Natural killer cell (primary cell): ENCODE results near the gene PRX. TPM values are rescaled to one million over a fixed set of nuclear protein-coding genes. Genes with fewer than 3 reads are reported as not detected.

ENCODE experiments used
- ATAC-seq, 3 donors: fragments of 150-1000 bp in 2 of 3; fragments of 200-7000 bp in 1 of 3; cut with Tn5 transposase; 1 replicate in 1 of 3; 2 replicates in 2 of 3; pipeline ENCODE4 v1.10.0; 2021; ENCODE audit warnings: mild to moderate bottlenecking in 2 of 3, moderate library complexity in 2 of 3
- DNase-seq, 2 donors: peaks; one replicate each; pipeline versions ENCODE4 v3.0.0 to v3.0.0-alpha.2; 2013 to 2021; ENCODE audit warnings: mixed read lengths in 1 of 2
- H3K27ac ChIP-seq: one replicate; pipeline ENCODE4 v1.5.1; 2013; ENCODE audit warnings: mild to moderate bottlenecking, low read length
- H3K27me3 ChIP-seq: one replicate; pipeline ENCODE4 v1.6.1; 2013; ENCODE audit warnings: low read length; ENCODE audit not compliant: control insufficient read depth, insufficient read depth
- H3K36me3 ChIP-seq: one replicate; pipeline ENCODE4 v1.6.1; 2013; ENCODE audit warnings: low read length; ENCODE audit not compliant: control insufficient read depth, insufficient read depth
- H3K4me1 ChIP-seq: one replicate; pipeline ENCODE4 v1.6.1; 2013; ENCODE audit warnings: low read length; ENCODE audit not compliant: control insufficient read depth, insufficient read depth
- H3K4me3 ChIP-seq: one replicate; pipeline ENCODE4 v1.5.1; 2013; ENCODE audit warnings: low read length
- H3K9me3 ChIP-seq: one replicate; pipeline ENCODE4 v1.6.1; 2013; ENCODE audit warnings: low read length; ENCODE audit not compliant: control insufficient read depth, insufficient read depth
- H3K27ac Mint-ChIP-seq, 2 donors: one replicate each; pipeline ENCODE4 v1.8.0; 2022; ENCODE audit warnings: mild to moderate bottlenecking in 2 of 2, mixed read lengths in 2 of 2, moderate library complexity in 1 of 2
- H3K27me3 Mint-ChIP-seq, 2 donors: one replicate each; pipeline ENCODE4 v1.8.0; 2022; ENCODE audit warnings: low read depth in 2 of 2, mixed read lengths in 2 of 2
- H3K36me3 Mint-ChIP-seq: one replicate; pipeline ENCODE4 v1.8.0; 2022; ENCODE audit warnings: mixed read lengths
- H3K4me1 Mint-ChIP-seq, 2 donors: one replicate each; pipeline ENCODE4 v1.8.0; 2022; ENCODE audit warnings: mixed read lengths in 2 of 2
- H3K4me3 Mint-ChIP-seq: one replicate; pipeline ENCODE4 v1.8.0; 2022; ENCODE audit warnings: mild to moderate bottlenecking, moderate library complexity, mixed read lengths
- H3K9me3 Mint-ChIP-seq, 2 donors: one replicate each; pipeline ENCODE4 v1.8.0; 2022; ENCODE audit warnings: mixed read lengths in 2 of 2
- WGBS: methylation state at CpG from one replicate; pipeline ENCODE4 v1.1.7; 2013; ENCODE audit warnings: missing lambda C conversion rate; ENCODE audit not compliant: insufficient coverage; 5-methylcytosine and 5-hydroxymethylcytosine counted together
- intact Hi-C: fragments of 100-400 bp; cut with micrococcal nuclease; formaldehyde crosslinking; loops from one replicate; pipeline ENCODE4 v1.14.2; 2022
- total RNA-seq, 4 donors: library from RNA; stranded (reverse); fragments of 120-200 nt in 1 of 4; gene quantifications; one replicate each; pipeline versions ENCODE4 v1.2.3 to v1.2.4, GENCODE V29; 2013 to 2022
- TF ChIP-seq, protein P1 (sequence below): fragments of 200-600 bp; IDR thresholded peaks from one replicate; pipeline ENCODE4 v1.8.0; 2022; ENCODE audit warnings: antibody characterized with exemption

The PRX gene
- total RNA-seq, 3 donors from 2014 or later (not counting 1 experiment from before 2014, with no cell fraction given), result 2.0 to 3.8 (median 3.7) TPM

DNA sequence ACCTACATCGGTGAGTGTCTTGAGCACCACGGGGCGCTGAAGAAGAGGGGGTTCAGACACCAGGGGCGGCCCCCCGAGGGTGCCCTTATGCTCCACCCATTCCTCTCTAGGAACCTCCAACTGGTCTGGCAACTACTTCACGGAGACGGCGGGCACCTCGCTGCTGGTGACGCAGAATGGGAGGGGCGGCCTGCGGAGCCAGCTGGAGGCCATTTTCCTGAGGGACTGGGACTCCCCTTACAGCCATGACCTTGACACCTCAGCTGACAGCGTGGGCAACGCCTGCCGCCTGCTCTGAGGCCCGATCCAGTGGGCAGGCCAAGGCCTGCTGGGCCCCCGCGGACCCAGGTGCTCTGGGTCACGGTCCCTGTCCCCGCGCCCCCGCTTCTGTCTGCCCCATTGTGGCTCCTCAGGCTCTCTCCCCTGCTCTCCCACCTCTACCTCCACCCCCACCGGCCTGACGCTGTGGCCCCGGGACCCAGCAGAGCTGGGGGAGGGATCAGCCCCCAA is 35.2 kb downstream of the PRX start:
- Mint-ChIP-seq H3K4me1 (peaks cover 0 to 5% of the 10 kb centered on the region in 2 donors), H3K4me3 (no peak overlapping the region), H3K27me3 (no peaks in the 10 kb centered on the region), H3K9me3 (no peaks in the 10 kb centered on the region), H3K27ac (no peak overlapping the region), H3K36me3 (no peaks in the 10 kb centered on the region)
- H3K4me1 ChIP-seq, result no peaks in the 10 kb centered on the region
- H3K27me3 ChIP-seq, result no peaks in the 10 kb centered on the region
- no peaks in the 10 kb centered on the region for H3K9me3 ChIP-seq
- DNase-seq (no peak), ATAC-seq (no peak)
- no peak overlapping the region for H3K4me3 ChIP-seq
- H3K36me3 ChIP-seq, result peaks cover 10% of the 10 kb centered on the region
- TF ChIP-seq, protein P1, sequence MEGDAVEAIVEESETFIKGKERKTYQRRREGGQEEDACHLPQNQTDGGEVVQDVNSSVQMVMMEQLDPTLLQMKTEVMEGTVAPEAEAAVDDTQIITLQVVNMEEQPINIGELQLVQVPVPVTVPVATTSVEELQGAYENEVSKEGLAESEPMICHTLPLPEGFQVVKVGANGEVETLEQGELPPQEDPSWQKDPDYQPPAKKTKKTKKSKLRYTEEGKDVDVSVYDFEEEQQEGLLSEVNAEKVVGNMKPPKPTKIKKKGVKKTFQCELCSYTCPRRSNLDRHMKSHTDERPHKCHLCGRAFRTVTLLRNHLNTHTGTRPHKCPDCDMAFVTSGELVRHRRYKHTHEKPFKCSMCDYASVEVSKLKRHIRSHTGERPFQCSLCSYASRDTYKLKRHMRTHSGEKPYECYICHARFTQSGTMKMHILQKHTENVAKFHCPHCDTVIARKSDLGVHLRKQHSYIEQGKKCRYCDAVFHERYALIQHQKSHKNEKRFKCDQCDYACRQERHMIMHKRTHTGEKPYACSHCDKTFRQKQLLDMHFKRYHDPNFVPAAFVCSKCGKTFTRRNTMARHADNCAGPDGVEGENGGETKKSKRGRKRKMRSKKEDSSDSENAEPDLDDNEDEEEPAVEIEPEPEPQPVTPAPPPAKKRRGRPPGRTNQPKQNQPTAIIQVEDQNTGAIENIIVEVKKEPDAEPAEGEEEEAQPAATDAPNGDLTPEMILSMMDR, result no peak
- intact Hi-C loops, result no loop called here
- 93% methylated on average over 25 of the region's 25 CpGs for WGBS
- H3K27ac ChIP-seq, result no peak overlapping the region

GRCh38 chr19:40376286-40376862 is 36.8 kb downstream of the PRX start:
- no peak for ATAC-seq
- Mint-ChIP-seq H3K27ac (no peak overlapping the region), H3K36me3 (no peaks in the 10 kb centered on the region), H3K4me1 (peaks cover 0 to 5% of the 10 kb centered on the region in 2 donors), H3K9me3 (no peaks in the 10 kb centered on the region), H3K27me3 (no peaks in the 10 kb centered on the region), H3K4me3 (no peak overlapping the region)
- no peaks in the 10 kb centered on the region for H3K9me3 ChIP-seq
- no peak for DNase-seq
- no peak overlapping the region for H3K27ac ChIP-seq
- intact Hi-C loops, result no loop called here
- TF ChIP-seq, protein P1, result no peak
- no peaks in the 10 kb centered on the region for H3K27me3 ChIP-seq
- H3K4me3 ChIP-seq, result no peak overlapping the region
- no peaks in the 10 kb centered on the region for H3K4me1 ChIP-seq
- 96% methylated on average over 16 of the region's 17 CpGs for WGBS
- H3K36me3 ChIP-seq, result peaks cover 20% of the 10 kb centered on the region

- no peaks in the 10 kb centered on the region for H3K27me3 ChIP-seq
- no peak overlapping the region for H3K27ac ChIP-seq
- H3K4me1 Mint-ChIP-seq, result peaks cover 0 to 5% of the 10 kb centered on the region in 2 donors
- peaks cover 27% of the 10 kb centered on the region for H3K36me3 ChIP-seq
- no peak for DNase-seq
- H3K4me3 Mint-ChIP-seq, result no peak overlapping the region
- H3K36me3 Mint-ChIP-seq, result no peaks in the 10 kb centered on the region
- H3K9me3 ChIP-seq, result no peaks in the 10 kb centered on the region
- 99% methylated on average over 7 of the region's 7 CpGs for WGBS
- ATAC-seq, result no peak
- H3K4me1 ChIP-seq, result no peaks in the 10 kb centered on the region
- H3K4me3 ChIP-seq, result no peak overlapping the region
- TF ChIP-seq, protein P1, result no peak
- H3K9me3 Mint-ChIP-seq, result no peaks in the 10 kb centered on the region
- H3K27me3 Mint-ChIP-seq, result no peaks in the 10 kb centered on the region
- peak overlapping the region in 1 of 2 donors; percentile 23 for H3K27ac Mint-ChIP-seq
- intact Hi-C loops, result no loop called here
Observed at GRCh38 chr19:40374084-40374483, 39.1 kb downstream of the PRX start.

DNA sequence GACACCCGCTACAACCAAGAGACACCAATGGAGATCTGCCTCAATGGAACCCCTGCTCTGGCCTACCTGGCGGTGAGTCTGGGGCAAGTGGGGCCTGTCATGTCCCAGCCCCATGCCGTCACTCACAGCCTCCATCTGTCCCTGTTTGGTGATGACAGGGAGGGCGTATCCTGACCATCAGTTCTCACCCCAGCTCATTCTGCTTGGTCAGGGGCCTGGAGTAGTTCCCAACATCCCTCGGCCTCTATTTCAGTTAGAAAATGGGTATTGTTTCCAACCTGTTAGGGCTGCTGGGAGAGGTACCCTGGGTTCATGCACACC is 41.4 kb downstream of the PRX start:
- no peak overlapping the region for H3K4me3 Mint-ChIP-seq
- Histone ChIP-seq H3K9me3 (no peaks in the 10 kb centered on the region), H3K36me3 (peaks cover 36% of the 10 kb centered on the region), H3K27ac (no peak overlapping the region), H3K4me1 (no peaks in the 10 kb centered on the region), H3K4me3 (no peak overlapping the region), H3K27me3 (no peaks in the 10 kb centered on the region)
- H3K4me1 Mint-ChIP-seq, result peaks cover 0 to 5% of the 10 kb centered on the region in 2 donors
- H3K9me3 Mint-ChIP-seq, result no peaks in the 10 kb centered on the region
- 97% methylated on average over 5 of the region's 5 CpGs for WGBS
- H3K36me3 Mint-ChIP-seq, result no peaks in the 10 kb centered on the region
- H3K27me3 Mint-ChIP-seq, result no peaks in the 10 kb centered on the region
- ATAC-seq (no peak), DNase-seq (no peak)
- TF ChIP-seq, protein P1, result no peak
- intact Hi-C loops, result no loop called here
- no peak overlapping the region for H3K27ac Mint-ChIP-seq
